Measurements from ENCODE around the gene HNF4A.

Gene HNF4A

DNA sequence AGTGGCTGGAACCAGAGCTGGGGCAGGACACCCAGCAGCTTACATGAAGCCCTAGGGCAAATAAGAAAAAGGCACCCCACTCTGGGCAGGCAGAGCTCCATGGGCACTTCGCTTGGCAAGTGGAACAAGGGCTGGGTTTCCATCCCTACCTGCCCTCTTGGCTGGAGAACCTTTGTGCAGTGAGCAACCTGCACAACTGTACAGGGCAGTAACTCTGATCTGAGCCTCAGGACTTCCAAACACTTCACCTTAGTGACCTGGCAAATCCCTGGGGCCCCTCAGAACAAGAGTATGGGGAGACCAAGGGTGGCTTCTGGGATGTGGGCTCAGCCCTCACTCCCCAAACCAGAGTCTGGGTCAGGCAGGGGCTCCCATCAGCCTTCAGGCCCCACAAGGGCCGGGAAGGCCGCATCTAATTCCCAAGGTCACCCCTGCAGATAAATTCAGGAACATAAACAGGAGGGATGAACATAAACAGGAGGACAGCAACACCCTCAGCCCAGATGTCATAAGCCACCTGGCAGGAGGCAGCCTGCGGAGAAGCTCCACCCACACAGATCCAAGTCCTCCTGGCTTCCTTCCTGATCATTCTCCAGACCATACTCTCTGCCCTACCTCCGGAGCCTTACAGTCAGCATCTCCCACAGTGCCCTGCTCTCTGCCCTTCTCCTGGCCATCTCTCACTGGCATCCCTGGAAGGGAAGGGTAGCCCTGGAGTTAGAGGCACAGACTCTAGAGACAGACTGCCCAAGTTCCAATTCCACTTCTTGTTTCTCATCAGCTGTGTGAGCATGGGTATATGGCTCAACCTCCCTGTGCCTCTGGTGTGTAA, 37.5 kb downstream of the HNF4A start:
- DNase-seq: no peak

- DNase-seq: no peak
These were observed 38.3 kb downstream of the HNF4A start for GRCh38 chr20:44393608-44394451.

- no peak for DNase-seq
These were observed 38.9 kb downstream of the HNF4A start for GRCh38 chr20:44394452-44394701.

DNA sequence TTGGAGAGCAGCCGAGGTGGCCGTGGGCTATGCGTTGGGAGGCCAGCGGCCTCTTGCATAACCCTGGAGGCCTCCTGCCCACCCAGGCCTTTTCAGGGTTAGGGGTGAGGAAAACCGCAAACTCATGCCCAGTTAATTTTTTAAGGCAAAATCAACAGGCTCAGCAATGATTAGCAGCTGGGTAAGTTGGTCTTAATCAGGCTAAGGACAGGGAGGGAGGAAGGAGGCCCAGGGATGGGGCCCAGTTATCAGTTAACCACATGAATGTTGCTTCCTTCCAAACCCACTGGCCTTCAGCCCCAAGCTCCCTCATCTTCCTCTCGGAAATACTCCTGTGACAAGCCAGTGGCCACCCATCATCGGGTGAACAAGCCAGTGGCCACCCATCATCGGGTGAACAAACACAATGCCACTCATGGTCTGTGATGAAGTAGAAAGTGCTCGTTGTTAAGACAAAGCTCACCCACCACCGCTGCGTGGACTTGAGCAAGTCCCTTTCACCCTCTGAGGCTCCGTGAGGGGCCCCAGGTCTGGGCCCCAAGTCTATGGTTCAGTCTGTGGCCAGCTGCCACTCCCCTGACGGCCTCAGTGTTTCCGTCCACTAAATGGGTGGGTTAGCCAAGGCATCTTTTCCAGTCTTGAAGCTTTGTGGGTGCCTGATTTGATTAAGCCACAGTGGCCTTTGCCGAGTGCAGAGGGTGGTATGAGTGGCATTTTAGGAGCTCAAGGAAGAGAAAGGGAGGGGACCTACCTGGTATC, 39.4 kb downstream of the HNF4A start:
- no peak for DNase-seq

GRCh38 chr20:44395461-44396340, 40.2 kb downstream of the HNF4A start:
- no peak for DNase-seq

DNA sequence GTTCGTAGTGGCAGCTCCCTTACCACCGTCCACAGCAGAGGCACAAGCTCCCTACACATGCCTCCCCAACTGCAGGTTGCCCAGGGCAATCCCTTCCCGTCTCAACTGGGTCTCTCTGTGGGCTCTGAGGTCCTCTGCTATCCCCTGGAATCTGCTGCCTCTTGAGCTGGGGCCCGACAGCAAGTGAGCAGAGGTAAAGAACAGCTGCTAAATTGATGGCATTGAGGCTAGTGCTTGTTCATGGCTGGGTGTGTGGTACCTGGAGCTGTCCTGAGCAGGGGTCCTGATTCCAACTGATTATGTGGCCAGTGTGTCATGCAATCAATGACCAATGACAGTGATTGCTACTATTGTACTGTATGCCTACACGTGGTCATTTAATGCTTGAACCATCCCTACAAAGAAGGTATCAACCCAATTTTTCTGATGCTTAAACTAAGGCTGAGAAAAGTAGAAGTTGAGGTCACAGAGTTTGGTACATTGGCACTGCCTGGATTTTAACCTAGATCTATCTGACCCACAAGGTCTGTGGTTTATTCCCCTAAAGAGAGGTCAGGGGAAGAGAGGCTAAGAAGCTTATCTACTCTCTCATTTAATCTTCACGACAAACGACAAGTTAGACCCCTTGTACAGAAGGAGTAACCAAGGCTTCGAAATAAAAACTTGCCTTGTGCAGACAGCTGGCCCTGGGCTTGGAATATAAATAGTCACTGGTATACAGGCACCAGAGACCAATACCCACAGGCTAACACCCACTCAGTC, 41.1 kb downstream of the HNF4A start:
- no peak for DNase-seq

DNA sequence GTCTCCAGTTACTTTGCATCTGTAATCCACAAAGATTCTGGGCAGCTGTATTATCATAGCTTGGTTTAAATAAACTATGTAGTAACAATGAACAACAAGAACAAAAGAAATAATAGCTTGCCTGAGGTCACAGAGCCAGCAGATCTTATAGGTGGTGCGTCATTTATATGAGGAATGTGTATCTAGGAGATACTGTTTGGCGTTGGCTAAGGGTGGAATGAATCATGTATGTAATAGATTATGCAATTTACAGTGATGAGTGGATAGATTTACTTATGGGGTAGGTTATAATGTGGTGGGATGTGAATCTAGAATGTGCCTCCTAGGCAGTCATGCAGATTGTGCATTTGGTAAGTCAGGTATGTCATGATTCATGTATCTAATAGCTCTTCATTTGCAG, 42.8 kb downstream of the HNF4A start:
- DNase-seq: no peak

- DNase-seq: no peak
These were observed 43.9 kb downstream of the HNF4A start for GRCh38 chr20:44399446-44399845.

DNA sequence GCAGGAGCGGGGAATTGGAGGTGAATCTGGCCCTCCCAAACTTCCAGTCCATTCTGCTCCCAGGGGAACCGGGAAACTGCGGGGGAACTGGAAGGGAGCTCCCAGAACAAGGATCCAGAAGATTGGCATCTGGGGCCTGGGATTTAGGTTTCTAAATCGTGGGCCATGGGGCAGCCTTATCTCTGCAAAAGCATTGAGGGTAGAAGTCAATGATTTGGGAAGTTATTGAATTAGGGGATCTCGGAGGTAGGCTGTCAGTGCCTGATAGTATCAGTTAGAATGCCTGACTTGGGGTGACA, 45.1 kb downstream of the HNF4A start:
- DNase-seq: no peak

- DNase-seq: no peak
These were observed 45.7 kb downstream of the HNF4A start for GRCh38 chr20:44400970-44401769.

DNA sequence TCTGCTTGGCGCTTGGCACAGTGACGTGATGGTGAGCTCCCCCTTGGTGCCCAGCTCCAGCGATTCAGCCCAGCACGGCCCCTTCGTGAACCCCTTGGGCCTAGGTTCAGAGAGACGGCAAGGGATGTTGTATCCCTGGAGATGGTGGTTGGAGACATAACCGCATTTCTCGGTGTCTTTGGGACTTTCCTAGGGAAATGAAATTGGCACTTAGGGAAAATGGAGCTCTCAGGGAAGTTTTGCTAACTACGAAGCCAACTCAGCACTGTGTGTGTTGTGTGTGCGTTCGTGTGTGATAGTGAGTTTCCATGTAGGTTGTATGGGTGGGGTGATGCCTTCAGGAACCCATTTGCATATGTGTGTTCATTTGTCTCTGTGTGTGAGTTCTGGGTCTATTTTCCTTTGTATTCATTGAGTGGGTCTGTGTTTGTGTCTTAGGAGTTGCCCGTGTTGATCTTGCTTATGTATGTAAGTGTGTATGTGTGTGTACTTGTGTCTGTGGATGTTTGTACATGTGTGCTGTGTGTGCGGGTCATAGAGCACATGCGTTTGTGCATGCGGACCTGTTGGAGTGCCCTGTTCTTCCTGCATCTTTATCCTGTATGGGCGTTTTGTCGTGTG, 46.4 kb downstream of the HNF4A start:
- no peak for DNase-seq

GRCh38 chr20:44402391-44403193, 47.1 kb downstream of the HNF4A start:
- no peak for DNase-seq

DNA sequence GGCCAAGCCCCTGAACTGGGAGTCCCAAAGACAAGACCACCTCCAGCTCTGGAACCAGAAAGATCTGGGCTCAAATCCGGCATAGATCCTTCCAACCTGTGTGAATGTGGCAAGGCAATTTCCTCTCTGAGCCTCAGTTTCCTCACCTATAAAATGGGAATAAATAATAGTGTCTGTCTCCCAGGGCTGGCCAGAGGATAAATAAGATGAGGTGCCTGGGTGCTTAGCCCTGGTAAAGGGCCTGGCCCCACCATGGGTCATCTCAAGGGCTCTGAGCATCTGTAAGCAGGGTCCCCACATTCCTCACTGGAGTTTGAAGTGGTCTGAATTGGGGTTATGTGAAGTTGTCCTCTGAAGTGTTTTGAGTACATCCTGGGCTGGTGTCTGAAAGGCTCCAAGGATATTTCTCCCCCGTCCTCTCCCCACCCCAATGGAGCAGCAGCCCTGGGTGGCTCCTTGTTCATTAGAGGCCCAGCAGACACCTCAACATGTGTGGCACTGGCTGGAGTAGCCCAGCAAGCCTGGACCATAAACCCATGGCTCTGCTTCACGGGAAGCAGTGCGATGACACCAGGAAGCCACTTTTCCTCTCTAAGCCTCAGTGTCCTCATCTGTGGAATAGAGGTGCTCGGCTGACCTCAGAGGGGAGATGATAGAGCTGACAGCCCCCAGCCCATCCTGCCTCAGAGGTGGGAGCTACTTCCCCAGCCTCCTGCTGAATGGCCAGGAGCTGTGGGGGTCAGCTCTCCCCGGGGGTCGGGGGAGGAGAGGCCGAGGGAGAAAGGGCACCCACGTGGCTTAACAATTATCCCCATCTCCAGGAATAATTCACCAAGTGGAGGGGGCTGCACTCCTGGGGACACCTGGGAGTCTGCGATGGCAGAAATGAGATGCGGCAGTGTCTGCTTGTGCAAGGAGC, 48.0 kb downstream of the HNF4A start:
- DNase-seq: no peak

- no peak for DNase-seq
These were observed 49.0 kb downstream of the HNF4A start for GRCh38 chr20:44404204-44405181.

DNA sequence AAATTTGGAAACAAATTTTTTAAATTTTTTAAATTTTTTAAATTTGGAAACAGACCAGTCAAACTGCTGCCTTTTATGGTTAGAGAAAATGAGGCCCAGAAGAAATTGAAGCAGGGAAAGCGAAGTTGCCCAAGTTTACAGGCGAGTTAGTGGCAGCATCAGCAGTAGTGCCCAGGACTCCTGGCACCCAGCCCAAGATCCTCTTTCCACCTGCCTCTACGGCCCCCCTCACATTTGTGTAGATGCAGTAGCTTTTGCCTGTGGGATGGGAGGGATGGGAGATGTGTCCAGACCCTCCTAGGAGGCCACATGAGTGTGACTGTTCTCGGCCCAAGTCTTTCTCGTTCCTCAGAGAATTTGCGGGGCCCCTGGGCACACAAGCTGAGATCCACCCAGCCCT, 49.8 kb downstream of the HNF4A start:
- no peak for DNase-seq

GRCh38 chr20:44405785-44406571, 50.5 kb downstream of the HNF4A start:
- DNase-seq: no peak
